Esophagus mucosa (tissue), 1 donor: ENCODE results near the gene TBCC. TPM values are rescaled to one million over a fixed set of nuclear protein-coding genes. Genes with fewer than 3 reads are reported as not detected.
A peak's percentile ranks its signal among the peaks of the same experiment; 100 is the strongest.
"Not testable (repeated sequence)": the region's sequence is repeated elsewhere in the genome, so short reads cannot be mapped to it uniquely, and the experiment has no call there.

Experiments
- ATAC-seq: fragments of 200-7000 bp; cut with Tn5 transposase; one replicate; pipeline ENCODE4 v1.9.1; 2020
- total RNA-seq: library from RNA; stranded (reverse); gene quantifications from one replicate; pipeline ENCODE4 v1.2.4, GENCODE V29; 2023
- donor health status: DM: yes; HTN: yes; CAD: no.

TBCC gene
- total RNA-seq, 1 donor from 2014 or later, result 15.0 TPM

DNA sequence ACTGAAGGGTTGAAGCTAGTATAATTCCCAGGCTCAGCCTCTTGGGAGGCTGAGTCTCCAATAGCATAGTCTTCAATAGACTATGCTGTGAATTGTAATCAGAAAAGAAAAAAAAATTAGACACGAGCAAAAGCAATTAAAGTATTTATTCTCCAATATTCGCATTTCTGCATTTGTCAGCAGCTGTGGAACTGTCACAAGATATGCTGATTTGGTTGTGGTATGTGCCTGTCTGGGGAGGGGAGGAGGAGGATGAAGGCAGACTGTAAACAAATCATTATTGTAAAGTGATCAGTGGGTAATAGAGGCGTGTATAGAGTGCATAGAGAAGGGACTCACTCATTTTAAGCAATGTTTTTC is 25.8 kb upstream of the TBCC start:
- ATAC-seq, result no peak

DNA sequence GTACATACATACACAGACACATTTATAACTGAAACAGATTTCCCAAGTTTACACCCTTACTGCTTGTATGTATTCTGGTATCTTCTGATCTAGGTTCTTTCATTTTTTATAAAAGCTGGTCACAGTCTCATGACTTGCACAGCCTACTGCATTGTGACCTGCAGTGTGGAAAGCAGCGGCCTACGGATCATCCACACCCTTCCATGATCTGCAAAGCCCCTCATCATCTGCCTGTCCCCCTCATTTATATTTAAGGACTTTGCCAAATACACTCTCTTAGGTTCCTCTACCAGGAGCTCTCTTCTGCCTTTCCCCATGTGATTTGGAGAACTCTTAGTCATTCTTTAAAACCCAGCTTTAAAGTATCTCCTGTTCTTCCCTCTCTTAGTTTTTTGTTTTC is 23.9 kb upstream of the TBCC start:
- ATAC-seq, result no peak

DNA sequence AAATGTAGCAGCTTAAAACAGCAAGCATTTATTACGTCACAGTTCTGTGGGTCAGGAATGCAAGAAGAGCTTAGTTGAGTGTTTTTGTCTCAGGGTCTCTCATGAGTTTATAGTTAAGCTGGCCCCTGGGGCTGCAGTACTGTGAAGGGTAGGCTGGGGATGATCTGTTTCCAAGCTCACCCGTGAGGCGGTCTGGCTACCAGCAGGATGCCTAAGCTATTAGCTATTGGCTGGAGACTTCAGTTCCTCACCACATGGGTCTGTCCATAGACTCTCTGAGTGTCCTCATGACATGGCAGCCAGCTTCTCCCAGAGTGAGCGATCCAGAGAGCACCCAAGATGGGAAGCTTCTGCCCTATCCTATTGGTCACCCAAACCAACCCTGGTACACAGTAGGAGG is 23.1 kb upstream of the TBCC start:
- ATAC-seq, result no peak

DNA sequence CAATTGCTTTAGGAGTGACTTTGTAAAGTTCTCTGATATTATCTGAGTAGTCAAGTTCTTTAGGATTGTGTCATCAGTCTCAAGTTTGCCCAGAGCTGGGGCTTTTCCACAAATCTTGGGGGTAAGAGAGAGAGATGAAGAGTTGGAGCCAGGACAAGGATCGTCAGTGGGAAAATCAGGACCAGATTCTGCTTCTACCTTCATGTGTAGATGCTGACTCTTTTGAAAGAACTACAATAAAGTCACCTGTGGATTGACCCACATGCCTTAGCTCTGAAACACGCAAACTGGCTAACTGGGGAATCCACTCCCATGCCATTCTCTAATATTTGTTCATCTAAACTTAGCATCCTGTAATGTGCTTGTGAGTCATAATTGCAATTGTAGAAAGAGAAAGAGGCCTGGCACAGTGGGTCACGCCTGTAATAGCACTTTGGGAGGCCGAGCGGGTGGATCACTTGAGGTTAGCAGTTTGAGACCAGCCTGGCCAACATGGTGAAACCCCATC is 20.3 kb upstream of the TBCC start:
- ATAC-seq, result peak; percentile 62

DNA sequence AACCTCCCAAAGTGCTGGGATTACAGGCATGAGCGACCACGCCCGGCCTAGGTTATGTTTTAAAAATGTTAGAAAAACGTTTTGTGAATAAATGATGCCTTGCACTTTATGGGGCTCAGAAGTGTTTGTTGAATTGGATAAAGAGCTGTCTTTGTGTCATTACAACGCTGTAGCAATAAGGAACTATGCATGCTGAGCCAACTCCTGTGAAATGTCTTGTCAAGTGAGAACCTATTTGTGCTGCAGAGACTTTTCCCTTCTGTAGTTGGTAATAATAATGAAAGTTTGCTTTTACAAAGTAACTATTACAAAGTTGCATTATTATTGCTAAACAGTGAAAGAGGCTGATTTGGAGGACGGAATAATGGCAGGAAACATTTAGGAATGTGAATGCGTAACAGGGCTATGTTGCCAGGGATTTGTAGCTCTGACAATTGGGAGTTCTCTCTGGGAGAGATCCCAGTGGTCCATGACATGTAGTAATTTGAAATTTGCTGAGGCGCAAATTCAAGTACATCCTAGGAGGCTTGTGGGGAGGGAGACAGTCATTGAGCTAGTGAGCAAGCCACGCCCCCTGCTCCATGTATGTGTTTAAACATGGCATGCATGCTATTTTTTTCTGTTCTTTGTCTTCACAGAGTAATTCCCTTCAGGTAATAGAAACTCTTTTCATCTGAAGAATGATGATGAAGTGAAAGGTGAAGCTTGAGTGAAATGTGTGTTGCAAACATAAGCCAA is 19.2 kb upstream of the TBCC start:
- ATAC-seq, result no peak

DNA sequence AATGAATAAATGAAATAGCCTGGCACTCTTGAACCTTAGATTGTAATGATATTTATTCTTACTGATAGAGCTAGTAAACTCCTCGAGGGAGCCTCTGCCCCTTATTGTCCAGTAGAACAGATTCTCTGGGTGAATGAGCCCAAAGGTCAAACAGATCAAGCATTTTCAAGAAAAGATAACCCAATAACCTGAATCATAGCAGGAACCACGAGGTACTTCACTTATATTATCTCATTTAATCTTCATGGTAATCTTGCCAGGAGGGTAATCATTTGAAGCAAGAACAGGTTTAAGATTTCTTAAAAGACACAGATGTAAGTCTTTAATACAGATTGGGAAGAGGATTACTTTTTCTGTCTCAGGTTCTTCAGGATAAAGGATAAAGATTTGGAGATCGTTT is 17.0 kb upstream of the TBCC start:
- ATAC-seq, result no peak

DNA sequence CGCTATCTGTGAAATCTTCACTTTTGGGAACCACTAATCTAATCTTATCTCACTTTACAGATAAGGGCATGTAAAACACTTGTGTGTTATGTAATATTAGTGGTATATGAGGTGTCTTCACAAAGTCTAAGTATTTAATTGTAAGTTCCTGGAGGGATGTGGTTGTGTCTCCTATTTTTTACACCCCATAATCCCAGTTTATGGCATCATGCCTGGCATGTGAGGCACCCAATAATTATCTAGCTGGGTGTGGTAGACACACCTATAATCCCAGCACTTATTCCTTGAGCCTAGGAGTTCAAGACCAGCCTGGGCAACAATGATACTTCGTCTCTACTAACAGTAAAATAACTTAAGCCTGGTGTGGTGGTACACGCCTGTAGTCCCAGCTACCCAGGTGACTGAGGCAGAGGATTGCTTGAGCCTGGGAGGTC is 16.5 kb upstream of the TBCC start:
- ATAC-seq, result peak; percentile 42

DNA sequence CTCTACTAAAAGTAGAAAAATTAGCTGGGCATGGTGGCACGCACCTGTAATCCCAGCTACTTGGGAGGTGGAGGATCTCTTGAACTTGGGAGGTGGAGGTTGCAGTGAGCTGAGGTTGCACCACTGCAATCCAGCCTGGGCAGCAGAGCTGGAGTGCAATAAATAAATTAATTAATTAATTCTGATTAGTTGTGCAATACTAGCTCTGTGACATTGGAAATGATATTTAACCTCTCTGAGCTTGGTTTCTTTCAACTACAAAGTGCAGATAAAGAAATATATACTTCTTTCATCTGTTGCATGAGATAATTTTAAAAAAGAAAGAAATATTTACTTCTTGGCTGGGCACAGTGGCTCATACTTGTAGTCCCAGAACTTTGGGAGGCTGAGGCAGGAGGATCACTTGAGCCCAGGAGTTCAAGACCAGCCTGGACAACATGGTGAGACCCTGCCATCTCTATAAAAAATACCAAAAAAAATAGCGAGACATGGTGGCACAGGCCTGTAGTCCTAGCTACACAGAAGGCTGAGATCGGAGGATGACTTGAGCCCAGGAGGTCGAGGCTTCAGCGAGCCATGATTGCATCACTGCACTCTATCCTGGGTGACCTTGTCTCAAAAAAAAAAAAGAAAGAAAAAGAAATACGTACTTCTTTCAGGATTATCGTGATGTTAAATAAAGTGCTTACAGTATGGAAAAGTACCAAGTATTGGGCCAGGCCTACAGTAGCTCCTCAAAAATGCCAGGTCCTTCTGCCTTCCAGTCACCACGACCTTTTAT is 15.6 kb upstream of the TBCC start:
- no peak for ATAC-seq

DNA sequence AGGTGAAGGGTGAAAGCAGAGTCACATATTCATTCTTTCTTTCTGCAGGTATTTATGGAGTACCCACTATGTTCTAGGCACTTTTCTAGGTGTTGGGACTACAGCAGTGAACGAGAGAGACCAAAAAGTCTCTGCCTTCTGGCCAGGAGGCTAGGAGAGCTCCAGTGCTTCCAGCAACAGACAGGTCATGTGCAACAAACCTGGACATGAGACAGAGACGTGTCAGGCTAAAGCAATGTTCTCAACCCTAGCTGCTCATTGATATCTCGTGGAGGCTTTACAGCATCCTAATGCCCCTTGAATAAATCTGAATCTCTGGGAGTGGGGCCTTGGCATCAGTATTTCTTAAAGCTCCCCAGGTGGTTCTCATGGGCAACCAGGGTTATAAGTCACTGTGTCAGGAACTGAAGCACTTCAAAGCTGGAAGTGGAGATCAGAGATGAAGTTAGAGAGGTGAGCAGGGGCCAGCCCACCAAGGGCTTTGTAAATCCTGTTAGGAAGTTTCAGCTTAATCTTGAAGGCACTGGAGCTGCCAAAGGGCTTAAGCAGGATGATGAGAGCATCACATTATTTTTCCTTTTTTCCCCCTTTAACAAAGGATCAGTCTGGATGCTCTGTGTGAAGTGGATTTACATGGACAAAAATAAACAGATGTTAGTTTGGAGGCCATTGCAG is 13.0 kb upstream of the TBCC start:
- no peak for ATAC-seq

DNA sequence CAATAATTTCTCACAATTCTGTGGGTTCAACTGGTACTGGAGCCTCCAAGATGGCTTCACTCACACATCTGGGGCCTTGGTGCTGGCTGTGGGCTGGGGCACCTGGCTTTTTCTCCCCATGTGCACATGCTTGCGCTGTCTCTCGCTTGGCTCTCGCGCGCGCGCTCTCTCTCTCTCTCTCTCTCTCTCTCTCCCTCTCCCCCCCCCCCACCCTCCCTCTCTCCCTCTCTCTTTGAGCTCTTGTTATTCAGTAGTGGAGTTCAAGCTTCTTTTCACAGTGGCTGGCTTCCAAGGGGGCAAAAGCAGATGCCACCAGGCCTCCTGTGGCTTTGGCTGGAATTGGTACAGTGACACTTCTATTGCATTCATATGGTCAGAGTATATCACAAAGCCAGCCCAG is 10.8 kb upstream of the TBCC start:
- ATAC-seq, result no peak

DNA sequence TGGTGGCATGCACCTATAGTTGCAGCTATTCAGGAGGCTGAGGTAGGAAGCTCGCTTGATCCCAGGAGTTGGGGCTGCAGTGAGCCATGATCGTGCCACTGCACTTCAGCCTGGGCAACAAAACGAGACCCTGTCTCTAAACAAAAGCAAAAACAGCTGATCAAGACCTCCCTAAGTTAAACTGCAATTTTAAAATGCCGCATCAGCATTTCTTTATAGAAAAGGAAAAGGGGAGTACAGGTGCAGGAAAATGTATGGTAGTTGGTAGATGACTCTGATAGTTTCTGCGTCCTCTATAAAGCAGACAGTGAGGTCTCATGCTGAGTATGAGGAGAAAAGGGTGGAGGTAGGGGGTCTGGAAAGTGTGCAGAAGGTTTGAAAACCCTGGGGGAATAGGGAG is 8.9 kb upstream of the TBCC start:
- ATAC-seq, result no peak

DNA sequence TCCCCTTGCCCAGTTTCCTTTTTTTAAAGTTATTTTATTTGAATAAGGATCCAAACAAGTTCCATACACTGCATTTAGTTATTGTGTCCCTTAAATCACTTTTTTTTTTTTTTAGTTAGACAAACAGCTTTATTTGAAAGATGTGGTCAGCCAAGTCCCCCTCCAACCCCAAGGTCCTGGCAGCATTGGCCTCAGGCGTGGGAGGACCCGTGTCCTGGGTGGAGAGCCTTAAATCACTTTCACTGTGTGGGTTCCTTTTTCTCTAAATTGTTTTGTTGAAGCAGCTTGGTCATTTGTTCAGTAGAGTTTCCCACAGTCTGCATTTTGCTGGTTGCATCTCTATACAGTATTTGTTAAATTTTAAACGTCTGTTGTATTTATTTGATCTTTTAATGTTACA is 5.2 kb upstream of the TBCC start:
- no peak for ATAC-seq

DNA sequence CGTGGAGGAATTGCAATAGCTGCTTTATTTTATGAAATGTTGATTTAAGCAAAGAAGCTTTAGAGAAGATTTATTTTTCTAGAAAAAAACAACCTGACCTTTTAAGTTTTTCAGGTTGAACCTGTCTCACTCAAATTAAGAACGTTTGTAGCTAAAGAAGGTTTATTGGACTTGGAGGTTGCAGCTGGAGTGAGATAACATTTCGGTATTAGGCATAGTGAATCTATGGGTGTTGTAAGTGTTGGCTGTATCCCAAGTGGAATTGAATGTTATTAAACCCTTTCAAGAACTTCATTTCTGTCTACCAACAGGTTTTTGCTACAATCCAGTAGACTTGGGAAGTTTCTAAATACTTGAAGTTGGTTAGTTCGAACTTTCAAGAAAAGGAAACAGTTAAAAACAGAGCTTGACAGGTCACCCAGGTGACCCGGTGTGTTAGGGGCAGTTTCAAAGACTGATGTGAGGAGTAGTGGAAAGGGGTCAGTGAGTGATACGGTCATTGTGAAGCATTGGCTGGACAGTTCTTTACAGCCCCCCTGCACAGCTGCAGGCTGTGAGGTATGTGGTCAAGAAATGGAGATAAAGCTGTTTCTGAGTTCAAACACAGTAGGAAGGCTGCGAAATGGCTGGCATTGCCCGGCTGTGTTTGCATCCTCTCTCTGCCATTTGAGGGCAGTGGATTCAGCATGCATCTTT is 2.4 kb upstream of the TBCC start:
- no peak for ATAC-seq

DNA sequence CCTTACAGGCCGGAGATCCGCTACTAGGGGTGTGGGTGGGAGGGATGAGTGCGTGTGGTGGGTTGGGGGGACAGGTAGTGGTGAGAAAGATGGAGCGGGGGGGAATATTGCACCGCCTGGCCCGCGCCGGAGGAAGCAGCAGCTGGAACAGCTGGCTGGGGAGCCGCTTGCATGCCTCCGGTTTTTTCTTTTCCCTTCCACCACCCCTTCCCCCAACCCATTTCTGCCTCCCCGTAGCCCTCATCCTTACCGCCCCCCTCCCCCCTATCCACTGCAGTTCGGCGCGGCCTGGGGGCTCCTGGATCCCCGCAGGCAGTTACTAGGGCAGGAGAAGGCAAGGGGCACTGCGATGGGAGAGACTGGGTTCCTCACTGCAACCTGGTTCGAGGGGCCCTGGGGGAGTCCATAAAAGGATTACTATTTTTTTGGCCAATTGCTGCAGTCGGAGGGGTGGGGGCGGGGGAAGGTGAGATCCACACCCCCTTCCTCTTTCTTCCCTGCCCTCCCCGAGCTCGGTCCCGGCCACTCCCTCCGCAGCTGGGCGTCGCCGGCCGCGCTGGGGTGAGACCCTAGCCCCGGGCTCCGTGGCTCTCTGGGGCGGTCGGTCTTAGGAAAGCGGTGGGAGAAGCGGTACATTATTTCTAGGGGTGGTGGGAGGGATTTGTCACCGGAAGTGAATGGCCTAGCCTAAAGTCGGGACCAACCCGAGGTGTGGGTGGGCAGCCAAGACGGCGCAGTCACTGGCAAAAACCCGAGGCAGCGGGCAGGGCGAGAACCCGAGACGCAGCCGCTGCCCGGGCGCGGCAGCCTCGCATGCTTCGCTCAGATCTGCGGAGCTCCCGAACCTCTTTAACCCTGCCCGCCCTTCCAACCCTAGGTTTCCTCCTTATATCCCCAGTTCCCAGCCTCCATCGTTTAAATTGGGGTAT is 824 bp upstream of the TBCC start:
- ATAC-seq, result peak; percentile 79

DNA sequence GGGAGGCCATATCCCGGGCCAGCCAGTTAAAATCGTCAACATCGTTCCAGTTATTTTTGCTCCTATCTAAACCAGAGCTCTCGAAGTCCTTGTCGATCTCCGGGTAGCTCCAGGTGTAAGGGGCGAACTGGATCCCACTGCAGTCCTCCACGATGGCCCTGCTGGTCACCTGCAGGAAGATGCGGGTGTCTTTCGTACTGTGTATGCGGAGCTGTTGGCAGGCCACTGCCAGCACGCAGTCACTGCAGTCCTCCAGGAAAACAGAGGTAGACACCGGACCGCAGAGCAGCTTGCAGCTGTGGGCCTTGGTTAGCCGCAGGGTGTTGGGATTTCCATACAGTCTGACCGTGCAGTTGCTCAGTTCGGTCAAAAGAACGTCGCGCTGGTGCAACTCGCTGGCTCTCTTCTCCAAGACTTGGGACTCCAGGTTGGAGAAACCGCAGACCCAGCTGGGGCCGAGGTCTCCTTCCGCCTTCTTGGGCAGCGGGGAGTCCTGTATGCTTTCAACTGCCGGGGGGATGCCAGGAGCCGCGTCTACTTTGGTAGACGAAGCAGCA is 742 bp downstream of the TBCC start:
- no peak for ATAC-seq

DNA sequence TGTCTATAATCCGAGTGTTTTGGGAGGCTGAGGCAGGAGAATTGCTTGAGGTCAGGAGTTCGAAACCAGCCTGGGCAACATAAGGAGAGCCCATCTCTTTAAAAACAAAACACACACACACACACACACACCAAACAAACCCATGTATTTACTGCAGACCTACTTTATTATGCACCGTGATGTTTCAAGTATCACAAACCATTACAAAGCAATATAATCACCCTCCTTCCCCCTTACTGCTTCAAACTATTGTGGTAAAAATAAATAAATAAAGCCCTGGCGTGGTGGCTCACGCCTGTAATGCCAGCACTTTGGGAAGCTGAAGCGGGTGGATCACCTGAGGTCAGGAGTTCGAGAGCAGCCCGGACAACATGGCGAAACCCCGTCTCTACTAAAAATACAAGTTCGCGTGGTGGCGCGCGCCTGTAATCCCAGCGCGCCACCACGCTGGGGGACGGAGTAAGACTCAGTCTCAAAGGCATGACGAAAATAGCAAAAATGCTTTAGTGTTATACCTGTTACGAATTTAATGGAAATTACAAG is 1.5 kb downstream of the TBCC start:
- ATAC-seq, result no peak

DNA sequence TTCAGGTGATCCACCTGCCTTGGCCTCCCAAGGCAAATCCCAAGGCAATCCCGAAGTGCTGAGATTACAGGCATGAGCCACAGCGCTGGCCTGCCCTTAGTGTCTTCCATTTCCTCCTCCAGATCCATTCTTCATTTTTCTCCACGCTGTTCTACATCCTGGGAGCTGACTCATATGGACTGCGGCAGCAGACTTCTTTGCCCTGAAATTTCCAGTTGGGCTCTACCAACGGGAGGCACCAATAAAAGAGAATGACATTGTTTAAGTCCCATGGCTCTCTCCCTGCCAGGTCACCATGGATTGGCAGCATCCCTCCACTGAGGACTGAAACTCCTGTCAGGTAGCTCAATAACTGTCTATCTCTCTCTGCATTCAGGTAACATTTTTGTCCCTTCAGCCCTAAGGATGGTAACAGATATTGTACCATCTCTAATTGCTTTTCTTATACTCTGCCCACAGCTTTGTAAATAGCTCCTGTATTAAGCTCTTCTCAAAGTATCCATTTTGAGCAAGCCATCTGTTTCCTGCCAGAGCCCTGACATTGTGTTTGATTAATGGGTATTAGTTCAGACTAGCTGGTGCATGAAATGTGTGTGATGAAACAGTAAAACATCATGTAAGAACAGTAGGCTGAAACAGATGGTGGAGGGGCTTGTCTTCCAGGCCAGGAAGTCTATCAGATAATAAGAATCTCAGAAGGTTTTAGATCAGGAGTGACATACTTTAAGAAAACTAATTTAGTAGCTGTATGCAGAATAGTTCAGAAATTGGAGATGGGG is 3.6 kb downstream of the TBCC start:
- ATAC-seq, result no peak

DNA sequence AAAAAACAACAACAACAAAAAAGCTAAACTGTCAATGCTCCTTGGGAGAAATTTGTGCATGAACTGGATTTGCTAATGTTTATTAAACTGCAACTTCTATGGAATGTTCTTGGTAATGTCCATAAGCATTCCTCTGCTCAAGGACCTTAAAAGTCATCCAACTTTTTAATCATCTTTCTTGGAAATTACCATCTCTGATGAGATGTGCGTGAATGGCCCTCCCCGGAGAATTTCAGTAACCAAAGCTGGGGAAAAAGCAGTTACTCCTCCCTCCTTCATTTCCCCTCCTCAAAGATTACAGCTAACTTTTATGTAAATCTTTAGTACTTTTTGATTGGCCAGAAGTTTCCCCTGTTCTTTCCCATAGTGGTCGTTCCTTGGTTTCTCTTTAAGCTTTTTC is 5.2 kb downstream of the TBCC start:
- no peak for ATAC-seq

DNA sequence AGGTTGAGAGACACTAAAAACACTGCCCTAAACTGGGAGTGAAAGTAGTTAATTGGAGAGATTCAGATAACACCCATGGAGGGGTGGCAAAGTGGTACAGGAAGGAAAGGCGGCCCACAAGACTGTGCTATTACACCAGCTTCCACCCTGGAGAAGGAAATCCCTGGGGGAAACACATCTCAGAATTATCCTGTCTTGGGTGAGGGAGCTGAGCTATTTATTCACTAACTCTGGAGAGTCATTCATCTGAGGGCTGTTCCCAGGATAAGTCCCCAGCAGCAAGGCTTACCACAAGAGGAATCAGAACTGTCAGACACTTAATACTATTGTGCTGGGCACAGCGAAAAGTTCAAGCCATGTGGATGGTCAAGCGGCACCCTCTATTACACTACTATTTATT is 9.9 kb downstream of the TBCC start:
- no peak for ATAC-seq

DNA sequence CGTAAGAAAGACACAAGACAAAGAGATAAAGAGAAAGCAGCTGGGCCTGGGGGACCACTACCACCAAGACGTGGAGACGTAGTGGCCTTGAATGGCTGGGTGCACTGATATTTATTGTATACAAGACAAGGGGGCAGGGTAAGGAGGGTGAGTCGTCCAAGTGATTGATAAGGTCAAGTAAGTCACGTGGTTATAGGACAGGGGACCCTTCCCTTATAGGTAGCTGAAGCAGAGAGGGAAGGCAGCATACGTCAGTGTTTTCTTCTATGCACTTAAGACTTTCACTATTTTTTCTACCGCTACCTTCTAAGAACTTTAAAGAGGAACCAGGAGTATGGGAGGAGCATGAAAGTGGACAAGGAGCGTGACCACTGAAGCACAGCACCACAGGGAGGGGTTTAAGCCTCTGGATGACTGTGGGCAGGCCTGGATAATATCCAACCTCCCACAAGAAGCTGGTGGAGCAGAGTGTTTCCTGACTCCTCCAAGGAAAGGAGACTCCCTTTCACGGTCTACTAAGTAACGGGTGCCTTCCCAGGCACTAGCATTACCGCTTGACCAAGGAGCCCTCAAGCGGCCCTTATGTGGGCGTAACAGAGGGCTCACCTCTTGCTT is 11.9 kb downstream of the TBCC start:
- ATAC-seq, result not testable (repeated sequence)
